HG02938 (cell line): ENCODE measurements around the gene TRAF2.
A peak's percentile ranks its signal among the peaks of the same experiment; 100 is the strongest.
"Not testable (repeated sequence)": the region's sequence is repeated elsewhere in the genome, so short reads cannot be mapped to it uniquely, and the experiment has no call there.

Experiments used
- ATAC-seq: cut with Tn5 transposase; IDR thresholded peaks from one replicate; pipeline ENCODE4 v1.9.1; 2021; ENCODE audit warnings: mild to moderate bottlenecking, moderate library complexity; ENCODE audit not compliant: unreplicated experiment

The TRAF2 gene, protein sequence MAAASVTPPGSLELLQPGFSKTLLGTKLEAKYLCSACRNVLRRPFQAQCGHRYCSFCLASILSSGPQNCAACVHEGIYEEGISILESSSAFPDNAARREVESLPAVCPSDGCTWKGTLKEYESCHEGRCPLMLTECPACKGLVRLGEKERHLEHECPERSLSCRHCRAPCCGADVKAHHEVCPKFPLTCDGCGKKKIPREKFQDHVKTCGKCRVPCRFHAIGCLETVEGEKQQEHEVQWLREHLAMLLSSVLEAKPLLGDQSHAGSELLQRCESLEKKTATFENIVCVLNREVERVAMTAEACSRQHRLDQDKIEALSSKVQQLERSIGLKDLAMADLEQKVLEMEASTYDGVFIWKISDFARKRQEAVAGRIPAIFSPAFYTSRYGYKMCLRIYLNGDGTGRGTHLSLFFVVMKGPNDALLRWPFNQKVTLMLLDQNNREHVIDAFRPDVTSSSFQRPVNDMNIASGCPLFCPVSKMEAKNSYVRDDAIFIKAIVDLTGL

DNA sequence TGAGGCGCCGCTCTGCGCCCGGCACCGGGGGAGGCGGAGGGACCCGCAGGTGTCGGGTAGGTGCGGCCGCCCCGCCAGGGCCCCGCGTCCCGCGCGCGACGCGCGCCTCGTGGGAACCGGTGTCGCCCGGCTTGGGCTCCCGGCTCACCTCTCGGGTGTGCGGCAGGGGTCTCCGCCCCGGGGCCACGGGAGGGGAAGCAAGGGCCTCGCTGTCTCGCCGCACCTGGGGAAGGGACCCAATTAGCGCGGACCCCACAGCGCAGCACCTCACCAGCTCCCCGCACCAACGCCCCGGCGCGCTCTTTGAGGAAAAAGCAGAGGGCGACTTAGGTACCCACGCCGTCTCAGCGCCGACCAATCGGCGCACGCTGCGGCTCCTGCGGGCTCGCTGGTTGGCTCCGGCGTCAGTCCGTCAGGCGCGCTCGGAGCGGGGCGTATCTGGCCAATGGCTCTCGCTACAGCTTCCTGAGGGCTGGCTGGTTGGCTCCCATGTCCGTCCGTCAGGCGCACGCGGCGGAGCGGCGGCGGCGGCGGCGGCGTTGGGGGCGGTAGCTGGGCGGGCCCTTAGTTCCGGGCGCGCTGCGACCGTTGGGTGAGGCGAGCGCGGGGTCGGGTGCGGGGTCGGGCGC lies at the start of gene TRAF2:
Gene TRAF2, plus strand, starts transcription at position 567 of the 629 bp plus-strand sequence. CDS start 12,225 bp downstream, outside the sequence.
- ATAC-seq = peak; percentile 80

DNA sequence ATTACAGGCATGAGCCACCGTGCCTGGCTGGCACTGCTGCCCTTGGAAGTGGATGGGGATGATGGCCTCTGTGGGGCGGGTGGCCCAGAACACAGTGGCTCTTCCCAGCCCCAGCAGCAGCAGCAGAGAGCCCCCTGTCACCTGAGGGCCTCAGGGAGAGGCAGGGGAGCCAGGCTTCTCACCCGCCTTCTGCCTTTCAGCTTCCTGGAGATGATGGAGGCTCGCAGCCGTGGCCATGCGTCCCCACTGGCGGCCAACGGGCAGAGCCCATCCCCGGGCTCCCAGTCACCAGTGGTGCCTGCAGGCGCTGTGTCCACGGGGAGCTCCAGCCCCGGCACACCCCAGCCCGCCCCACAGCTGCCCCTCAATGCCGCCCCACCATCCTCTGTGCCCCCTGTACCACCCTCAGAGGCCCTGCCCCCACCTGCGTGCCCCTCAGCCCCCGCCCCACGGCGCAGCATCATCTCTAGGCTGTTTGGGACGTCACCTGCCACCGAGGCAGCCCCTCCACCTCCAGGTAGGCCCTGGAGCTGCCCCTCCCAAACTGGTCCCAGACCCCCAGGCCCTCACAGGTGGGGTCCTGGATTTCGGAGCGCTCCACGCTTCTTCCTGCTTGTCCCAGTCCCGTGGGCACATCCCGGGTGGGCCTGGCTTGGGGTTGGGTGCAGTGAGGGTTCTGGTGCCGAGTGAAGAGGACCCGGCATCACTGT lies 49.0 kb upstream of the TRAF2 start:
- ATAC-seq = no peak

DNA sequence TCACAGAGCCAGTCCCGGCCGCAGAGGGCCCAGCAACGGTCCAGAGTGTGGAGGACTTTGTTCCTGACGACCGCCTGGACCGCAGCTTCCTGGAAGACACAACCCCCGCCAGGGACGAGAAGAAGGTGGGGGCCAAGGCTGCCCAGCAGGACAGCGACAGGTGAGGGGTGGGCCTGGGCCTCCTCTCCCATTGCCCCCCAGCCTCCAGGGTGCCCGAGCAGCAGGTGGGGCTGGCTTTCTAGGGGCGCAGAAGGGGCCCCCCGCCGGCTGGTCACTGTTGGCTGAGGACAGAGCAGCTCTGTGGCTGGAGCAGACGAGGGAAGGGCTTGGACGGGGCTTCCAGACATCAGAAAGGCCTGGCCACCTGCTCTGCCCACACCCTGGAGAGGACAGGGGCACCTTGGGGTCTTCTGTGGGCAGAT lies 48.4 kb upstream of the TRAF2 start:
- not testable (repeated sequence) for ATAC-seq

DNA sequence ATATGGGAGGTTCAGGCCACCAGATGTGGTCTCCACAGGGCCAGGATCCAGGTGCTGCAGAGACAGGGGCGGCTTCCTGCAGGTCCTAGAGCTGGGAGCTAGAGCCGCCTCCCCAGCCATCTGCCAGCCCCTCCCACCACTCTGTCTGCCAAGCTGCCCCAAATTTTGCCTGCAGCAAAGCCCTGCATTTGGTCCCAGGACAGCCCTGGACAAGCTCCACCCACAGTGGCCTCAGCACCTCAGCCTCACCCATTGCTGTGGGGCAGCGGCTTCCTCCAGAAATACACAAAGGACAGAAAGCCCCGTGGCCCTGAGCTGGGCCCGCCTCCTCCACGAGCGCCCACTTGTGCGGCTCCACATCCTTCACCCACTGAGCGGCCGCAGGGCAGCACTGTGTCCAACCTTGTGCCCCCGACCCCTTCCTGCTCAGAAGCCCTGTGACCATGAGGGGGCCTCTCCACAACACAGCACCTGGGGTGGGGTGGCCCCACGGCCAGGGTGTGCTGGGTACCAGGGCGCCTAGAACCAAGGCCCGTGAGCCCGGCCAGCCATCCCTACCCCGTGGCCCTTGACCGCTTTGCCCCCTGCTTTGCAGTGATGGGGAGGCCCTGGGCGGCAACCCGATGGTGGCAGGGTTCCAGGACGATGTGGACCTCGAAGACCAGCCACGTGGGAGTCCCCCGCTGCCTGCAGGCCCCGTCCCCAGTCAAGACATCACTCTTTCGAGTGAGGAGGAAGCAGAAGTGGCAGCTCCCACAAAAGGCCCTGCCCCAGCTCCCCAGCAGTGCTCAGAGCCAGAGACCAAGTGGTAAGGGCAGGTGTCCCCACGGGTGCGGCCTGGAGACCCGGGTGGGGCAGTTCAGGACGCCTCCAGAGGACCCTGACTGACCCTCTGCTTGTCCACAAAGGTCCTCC lies 47.7 kb upstream of the TRAF2 start:
- ATAC-seq = no peak

DNA sequence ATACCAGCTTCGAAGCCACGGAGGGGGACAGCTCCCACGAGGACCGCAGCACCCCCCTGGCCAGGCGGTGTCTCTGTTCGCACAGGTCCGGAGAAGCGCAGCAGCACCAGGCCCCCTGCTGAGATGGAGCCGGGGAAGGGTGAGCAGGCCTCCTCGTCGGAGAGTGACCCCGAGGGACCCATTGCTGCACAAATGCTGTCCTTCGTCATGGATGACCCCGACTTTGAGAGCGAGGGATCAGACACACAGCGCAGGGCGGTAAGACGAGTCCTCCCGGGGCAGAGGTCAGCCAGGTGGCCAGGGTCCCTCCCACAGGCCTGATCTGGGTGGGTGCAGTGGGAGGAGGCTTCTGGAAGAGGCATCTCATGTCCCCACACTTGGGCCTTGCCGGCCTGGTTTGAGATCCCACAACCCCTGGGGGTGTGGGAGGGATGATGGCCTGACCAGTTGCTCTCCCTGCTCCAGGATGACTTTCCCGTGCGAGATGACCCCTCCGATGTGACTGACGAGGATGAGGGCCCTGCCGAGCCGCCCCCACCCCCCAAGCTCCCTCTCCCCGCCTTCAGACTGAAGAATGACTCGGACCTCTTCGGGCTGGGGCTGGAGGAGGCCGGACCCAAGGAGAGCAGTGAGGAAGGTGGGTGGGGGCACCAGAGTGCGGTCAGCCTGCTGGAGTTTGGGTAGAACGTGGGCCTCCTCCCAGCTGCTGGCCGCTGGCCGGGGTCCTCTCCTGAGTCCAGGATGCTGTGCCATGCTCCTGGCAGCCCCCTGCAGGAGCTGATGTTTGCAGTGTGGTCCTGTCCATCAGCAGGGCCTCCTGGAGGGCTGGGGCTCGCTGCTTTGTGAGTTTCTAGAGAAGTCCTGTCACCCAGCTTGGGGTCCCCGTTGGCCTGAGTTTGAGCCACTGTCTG lies 46.8 kb upstream of the TRAF2 start:
- no peak for ATAC-seq

DNA sequence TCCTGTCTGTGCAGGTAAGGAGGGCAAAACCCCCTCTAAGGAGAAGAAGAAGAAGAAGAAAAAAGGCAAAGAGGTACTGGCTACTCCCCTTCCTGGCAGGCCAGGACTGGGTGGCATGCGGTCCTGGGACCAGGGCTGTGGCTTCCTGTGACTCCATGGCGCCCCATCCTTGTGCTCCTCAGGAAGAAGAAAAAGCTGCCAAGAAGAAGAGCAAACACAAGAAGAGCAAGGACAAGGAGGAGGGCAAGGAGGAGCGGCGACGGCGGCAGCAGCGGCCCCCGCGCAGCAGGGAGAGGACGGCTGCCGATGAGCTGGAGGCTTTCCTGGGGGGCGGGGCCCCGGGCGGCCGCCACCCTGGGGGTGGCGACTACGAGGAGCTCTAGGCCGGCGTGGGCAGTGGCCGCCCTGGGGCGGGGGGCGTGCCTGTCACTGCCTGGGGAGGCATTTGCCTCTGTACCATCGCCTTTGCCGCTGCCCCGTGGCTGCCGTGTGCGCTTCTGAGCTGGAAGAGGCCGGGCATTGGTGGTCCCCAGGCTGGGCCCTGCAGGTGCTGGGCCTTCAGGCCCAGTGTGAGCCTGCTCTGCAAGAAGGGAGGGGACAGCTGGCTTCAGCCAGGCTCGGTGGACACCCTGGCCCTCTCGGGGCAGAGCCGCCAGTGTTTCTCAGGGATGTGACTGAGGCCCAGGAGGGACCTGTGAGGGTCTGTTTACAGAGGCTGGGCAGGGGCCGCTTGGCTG lies 46.0 kb upstream of the TRAF2 start:
- ATAC-seq = no peak

DNA sequence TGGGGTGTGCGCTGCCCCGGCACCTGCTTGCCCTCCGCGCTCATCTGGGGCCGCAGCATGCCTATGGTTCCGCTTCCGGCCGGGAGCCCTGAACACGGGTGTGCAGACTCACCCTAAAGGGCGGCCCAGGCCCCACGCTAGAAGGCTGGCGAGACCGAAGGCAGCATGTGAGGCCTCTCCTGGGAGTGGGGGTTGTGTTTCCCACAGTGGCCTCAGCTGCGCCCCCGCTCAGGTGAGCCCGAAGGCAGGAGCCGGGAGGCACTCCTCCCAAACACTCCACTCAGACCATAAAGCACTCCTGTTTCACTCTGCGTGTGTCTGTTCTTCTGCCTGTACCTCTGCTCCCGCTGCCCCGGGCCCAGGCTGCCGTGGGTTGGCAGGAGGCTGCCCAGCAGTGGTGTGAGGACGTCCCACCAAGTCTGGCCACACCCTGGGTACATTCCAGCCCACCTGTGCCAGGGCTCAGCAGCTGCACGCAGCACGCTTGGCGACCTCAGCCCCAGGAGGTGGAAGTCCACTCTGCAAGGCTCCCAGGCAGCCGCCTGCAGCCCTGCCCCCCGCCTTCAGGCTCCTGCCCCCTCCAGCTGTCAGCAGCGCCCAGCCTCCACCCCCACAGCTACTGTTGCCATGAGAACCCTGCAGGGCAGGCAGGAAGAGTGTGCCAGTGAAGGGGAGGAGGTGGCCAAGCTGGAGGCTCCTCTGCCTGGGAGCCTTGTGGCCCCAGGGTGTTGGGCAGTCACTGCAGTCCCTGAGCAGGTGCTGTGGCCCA lies 45.3 kb upstream of the TRAF2 start:
- ATAC-seq = no peak

DNA sequence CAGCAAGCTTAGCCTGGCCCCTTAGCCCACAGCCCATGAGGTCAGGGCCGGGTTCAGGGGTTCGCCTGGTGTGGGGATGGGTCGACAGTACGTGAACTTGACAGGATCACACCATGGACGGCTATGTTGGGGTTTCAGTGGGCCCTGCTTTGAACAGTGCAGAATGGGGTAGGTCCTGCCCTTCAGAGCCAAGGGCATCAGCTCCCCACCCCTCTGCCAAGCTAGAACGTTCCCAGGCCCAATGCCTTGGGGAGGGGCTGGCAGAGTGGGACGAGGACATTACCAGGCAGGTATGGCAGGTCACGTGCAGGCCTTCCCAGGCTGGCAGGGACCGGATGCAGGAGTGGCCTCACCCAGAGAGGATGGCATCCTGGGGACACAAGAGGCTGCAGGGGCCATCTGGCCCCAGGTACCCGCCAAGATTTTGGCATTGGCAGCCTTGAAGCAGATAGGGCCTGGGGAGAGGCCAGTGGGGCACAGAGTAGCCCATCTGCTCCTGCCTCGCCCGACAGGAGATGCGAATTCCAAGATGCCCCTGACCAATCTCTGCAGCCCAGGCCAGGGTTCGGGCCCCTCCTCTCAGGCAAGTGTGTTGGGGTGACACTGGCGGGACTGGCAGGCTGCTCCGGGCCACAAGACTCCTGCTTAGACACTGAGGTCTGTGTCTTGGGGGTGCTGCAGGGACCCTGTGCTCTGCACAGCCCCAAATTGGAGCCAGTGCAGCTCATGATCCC lies 44.5 kb upstream of the TRAF2 start:
- ATAC-seq = not testable (repeated sequence)

DNA sequence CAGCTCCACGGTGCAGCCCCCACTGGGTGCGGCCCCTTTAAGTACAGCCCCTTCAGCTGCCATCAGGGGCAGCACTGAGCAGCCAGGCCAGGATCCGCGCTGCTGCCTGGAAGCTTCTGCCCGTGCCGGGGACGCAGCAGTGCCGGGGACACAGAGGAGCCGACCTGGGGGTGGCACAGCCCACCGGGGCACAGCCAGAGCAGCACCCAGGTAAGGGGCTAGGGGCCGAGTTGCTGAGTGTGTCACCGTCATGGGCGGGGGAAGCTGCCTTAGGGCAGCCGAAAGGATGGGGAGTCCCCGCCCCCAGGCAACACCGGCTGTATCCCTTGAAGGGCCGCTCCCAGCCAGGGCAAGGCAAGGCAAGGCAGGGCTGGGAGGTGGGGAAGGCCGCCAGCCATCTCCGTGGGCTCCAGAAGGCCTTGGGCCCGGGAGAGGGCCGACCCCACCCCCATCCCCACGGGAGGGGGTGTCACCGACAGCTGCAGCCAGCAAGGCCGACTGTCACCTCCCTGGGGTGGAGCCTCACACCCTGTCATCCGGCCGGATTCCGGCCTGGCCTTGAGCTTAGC lies 43.9 kb upstream of the TRAF2 start, which contains the start of gene AJM1:
Gene AJM1, plus strand, starts transcription at position 99 of the 569 bp plus-strand sequence. CDS start 1,937 bp downstream, outside the sequence.
- not testable (repeated sequence) for ATAC-seq

DNA sequence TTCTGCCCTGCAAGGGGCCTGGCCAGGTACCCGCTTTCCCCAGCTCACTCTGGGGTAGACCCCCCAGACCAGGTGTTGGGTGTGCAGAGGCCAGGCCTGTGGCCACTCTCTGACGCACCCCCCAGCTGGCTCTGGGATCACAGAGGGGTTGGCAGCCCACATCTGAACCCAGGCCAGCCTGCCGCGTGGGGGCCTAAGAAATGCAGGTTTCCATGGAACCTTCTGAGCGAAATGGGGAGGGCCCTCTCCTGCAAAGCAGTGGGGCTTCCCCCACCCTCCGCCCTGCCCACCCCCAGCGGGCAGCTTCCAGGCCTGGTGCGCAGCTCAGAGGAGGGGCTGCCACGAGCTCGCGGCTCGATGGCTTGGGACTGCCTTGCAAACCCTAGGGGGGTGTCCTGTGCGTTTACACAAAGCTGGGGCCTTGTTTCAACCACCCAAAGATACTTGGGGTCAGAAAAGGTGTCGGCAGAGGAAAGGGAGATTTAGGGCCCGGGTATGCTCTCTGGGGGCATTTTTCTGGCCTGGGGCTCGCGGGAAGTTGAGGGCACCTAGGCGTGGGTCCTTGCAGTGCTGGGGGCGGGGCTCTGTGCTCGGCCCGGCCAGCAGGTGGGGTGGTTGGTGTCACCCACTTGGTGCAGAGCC lies 43.0 kb upstream of the TRAF2 start:
- not testable (repeated sequence) for ATAC-seq

DNA sequence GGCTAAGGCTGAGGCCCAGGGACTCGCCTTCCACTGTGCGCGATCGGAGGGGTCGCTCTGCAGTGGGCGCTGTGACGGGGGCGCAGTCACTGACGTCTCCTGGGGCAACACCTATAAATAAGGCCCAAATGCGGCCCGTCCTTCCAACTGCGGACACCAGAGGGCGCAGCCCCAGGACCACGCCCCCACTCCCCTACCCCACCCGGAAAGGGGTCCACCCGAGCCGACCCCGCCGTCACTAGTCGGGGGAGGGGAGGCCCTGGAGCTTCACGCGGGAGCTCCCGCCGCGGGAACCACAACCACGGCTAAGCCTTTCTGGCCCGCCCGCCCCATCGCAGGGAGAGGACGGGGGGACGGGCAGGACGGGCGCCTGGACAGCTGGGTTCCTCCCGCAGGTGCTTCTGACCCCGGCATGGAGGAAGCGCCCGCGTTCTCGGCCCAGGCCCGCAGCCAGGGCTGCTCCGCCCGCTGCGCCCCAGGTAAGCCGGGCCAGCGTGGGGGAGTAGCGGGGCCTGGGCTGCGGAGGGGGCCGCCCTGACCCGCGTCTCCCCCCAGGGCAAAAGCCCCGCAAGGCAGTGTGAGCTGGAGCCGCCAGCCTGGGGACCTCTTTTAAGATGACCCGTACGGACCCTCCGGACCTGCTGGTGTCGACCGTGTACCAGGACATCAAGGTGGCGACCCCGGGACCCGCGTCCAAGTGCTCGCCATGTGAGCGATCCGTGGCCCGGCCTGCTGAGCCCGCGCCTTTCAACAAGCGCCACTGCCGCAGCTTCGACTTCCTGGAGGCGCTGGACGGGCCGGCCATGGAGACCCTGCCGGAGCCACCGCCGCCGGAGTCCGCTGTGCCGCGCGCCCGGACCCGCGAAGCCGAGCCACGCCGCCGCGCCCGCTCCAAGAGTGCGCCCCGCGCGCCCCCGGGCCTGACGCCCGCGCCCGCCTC lies 42.2 kb upstream of the TRAF2 start:
- not testable (repeated sequence) for ATAC-seq

DNA sequence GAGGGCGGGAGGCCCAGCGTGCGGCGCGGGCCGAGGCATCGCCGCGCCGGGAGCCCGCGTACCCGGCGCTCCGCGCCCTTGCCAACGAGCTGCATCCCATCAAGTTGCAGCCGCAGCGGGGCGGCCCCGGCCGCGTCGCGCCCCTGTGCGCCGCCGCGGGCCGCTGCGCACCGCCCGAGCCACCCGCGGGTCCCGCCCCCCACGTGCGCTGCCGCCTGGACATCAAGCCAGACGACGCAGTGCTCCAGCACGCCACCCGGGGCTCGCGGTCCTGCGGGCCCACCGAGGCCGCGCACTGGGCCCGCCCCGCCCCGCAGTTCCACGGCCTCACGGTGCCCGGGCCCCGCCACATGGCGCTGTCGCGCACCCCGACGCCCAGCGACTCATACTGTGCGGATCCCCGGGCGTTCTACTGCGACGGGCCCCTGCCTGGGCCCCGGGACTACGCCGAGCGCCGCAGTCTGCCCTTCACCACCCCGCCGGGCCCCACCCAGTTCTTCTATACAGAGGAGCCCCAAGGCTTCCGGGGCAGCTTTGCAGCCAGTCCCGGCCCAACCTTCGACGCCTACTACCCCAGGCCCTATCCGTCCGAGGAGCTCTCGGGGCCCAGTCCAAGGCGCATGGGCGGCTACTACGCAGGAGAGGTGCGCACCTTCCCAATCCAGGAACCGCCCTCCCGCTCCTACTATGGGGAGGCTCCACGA lies 41.4 kb upstream of the TRAF2 start:
- ATAC-seq = no peak

DNA sequence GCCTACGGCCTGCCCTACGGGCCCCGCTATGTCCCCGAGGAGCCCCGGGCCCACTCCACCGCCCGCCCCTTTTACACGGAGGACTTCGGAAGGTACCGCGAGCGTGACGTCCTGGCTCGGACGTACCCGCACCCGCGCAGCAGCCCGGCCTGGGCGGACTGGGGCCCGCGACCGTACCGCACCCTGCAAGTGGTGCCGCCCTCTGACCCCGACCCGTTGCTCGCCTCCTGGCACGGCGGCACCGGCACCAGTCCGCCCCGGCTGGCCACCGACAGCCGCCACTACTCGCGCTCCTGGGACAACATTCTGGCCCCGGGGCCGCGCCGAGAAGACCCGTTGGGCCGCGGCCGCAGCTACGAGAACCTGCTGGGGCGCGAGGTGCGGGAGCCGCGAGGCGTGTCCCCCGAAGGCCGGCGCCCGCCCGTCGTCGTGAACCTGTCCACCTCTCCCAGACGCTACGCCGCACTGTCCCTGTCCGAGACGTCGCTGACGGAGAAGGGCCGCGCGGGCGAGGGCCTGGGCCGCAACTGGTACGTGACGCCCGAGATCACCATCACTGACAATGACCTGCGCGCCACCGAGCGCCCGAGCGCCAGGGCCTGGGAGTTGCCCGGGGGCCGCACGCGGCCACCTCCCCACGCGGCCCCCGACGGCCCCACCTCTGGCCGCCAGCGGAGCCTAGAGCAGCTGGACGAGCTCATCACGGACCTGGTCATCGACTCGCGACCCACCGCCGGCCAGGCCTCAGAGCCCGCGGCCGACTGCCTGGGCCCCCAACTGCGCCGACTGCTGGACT lies 40.7 kb upstream of the TRAF2 start:
- ATAC-seq = no peak
